Suppressor macrophage (primary cell): Measurements from ENCODE around the gene ADAMTS4.

Source experiments
- DNase-seq, 4 experiments: peaks; one replicate each; pipeline ENCODE4 v3.0.0-alpha.2; 2020 to 2022

Gene ADAMTS4

GRCh38 chr1:161139766-161140165 lies 59.1 kb downstream of the ADAMTS4 start:
- peak; percentile 67 to 81 (median 74) for DNase-seq

DNA sequence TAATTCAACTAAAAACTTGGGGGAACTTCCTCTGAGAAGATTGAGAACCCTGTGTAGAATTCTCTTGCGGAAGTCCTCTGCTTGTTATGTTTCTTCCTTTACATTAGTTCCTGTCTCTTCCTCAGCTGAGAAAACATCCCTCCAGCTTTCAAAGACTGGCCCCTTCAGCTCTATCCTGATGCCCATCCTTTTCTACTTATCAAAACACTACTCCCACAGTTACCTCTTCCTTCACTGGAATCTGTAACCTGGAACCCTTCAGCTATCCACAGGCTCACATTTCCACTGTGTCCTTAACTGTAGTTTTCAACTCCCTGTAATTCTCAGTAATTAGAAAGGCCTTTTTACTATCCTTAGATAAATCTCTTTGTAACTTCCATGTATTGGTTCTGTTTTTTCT lies 60.4 kb downstream of the ADAMTS4 start:
- peak in 2 of 4 experiments; percentile 38 to 46 for DNase-seq

DNA sequence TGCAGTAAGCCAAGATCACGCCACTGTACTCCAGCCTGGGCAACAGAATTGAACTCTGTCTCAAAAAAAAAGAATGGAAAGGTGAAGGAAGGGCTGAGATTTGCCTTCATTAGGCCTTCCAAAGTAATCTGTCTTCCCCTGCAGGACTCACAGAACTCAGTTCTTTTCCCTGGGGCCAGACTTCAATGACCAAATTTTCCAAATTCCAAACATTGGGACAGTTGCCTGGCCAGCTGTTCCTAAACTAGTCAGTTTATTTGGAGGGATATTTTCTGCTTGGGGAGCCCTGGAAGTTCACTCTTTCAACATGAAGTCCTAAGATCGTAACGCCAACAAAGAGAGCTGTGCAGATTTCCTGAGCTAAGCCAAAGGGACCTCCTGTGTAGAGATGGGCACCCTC lies 61.0 kb downstream of the ADAMTS4 start:
- no peak for DNase-seq
